HepG2 (cell line): ENCODE measurements around the gene SKIDA1. TPM values are rescaled to one million over a fixed set of nuclear protein-coding genes. Genes with fewer than 3 reads are reported as not detected.

Experiments
- CSRNP2 ChIP-seq: sonication (generic); formaldehyde crosslinking; conservative IDR thresholded peaks from 2 replicates; pipeline ENCODE4 v1.8.0; 2022; ENCODE audit warnings: low read depth, missing genetic modification reagents
- E2F2 ChIP-seq: sonication (generic); formaldehyde crosslinking; IDR thresholded peaks from 2 replicates; pipeline ENCODE4 v1.4.0; 2020; ENCODE audit warnings: missing genetic modification reagents, borderline replicate concordance
- IKZF4 ChIP-seq: sonication (generic); formaldehyde crosslinking; IDR thresholded peaks from 2 replicates; pipeline ENCODE4 v1.5.1; 2020; ENCODE audit warnings: borderline replicate concordance, mild to moderate bottlenecking, low read depth, missing genetic modification reagents; ENCODE audit errors: not compliant biosample characterization
- PITX1 ChIP-seq: sonication (generic); formaldehyde crosslinking; IDR thresholded peaks from 2 replicates; pipeline ENCODE4 v1.5.1; 2020; ENCODE audit warnings: mild to moderate bottlenecking, missing genetic modification reagents
- RBAK ChIP-seq: sonication (generic); formaldehyde crosslinking; IDR thresholded peaks from 2 replicates; pipeline ENCODE4 v1.5.1; 2020; ENCODE audit warnings: mild to moderate bottlenecking, missing genetic modification reagents
- SCMH1 ChIP-seq: sonication (generic); formaldehyde crosslinking; IDR thresholded peaks from 2 replicates; pipeline ENCODE4 v1.9.0; 2021; ENCODE audit warnings: missing genetic modification reagents, mild to moderate bottlenecking, borderline replicate concordance
- SRSF9 ChIP-seq: fragments of 200-400 bp; formaldehyde crosslinking; IDR thresholded peaks from 2 replicates; pipeline ENCODE4 v1.6.1; 2018; ENCODE audit warnings: borderline replicate concordance, mild to moderate bottlenecking, low read depth, low read length; ENCODE audit not compliant: insufficient read depth, poor library complexity, severe bottlenecking
- TRAFD1 ChIP-seq: sonication (generic); formaldehyde crosslinking; IDR thresholded peaks from 2 replicates; pipeline ENCODE4 v1.5.1; 2020; ENCODE audit warnings: missing genetic modification reagents, mild to moderate bottlenecking, borderline replicate concordance
- ZBTB2 ChIP-seq: sonication (generic); formaldehyde crosslinking; IDR thresholded peaks from 2 replicates; pipeline ENCODE4 v1.8.0; 2022; ENCODE audit warnings: low read depth, missing genetic modification reagents
- ZFP91 ChIP-seq: sonication (generic); formaldehyde crosslinking; IDR thresholded peaks from 2 replicates; pipeline ENCODE4 v1.9.0; 2022; ENCODE audit warnings: missing genetic modification reagents, mild to moderate bottlenecking, borderline replicate concordance
- ZIK1 ChIP-seq: sonication (generic); formaldehyde crosslinking; IDR thresholded peaks from 2 replicates; pipeline ENCODE4 v1.5.0; 2020; ENCODE audit warnings: mild to moderate bottlenecking, low read depth, missing genetic modification reagents, borderline replicate concordance
- ZNF280D ChIP-seq: sonication (generic); formaldehyde crosslinking; IDR thresholded peaks from 2 replicates; pipeline ENCODE4 v1.5.1; 2020; ENCODE audit warnings: mild to moderate bottlenecking, missing genetic modification reagents
- ZNF317 ChIP-seq: sonication (generic); formaldehyde crosslinking; IDR thresholded peaks from 2 replicates; pipeline ENCODE4 v1.5.0; 2020; ENCODE audit warnings: mild to moderate bottlenecking, missing genetic modification reagents
- ZNF430 ChIP-seq: sonication (generic); formaldehyde crosslinking; IDR thresholded peaks from 2 replicates; pipeline ENCODE4 v1.9.0; 2021; ENCODE audit warnings: mild to moderate bottlenecking, missing genetic modification reagents
- ZNF816 ChIP-seq: sonication (generic); formaldehyde crosslinking; IDR thresholded peaks from 2 replicates; pipeline ENCODE4 v1.8.0; 2022; ENCODE audit warnings: missing genetic modification reagents, mild to moderate bottlenecking, borderline replicate concordance
- polyA plus RNA-seq, 8 experiments: library from polyadenylated mRNA; depleted of rRNA in 3 of 8; stranded (reverse) in 7 of 8; unstranded in 1 of 8; fragments of >200 nt; fragmentation: Illumina TruSeq in 4 of 8; extraction: Trizol in 4 of 8; gene quantifications; 2 replicates each; pipeline versions ENCODE4 v1.2.1 to v1.2.3, GENCODE V29; 2011 to 2016; ENCODE audit warnings: low read depth in 4 of 8, missing spikeins in 1 of 8, mixed read lengths in 1 of 8; ENCODE audit not compliant: insufficient read depth in 1 of 8
- total RNA-seq, 5 experiments: library from RNA; depleted of rRNA; stranded (reverse); fragments of >200 nt; fragmentation: Illumina TruSeq; extraction: Trizol; gene quantifications; 2 replicates each; pipeline ENCODE4 v1.2.3, GENCODE V29; 2016; ENCODE audit warnings: low read depth in 1 of 5

Gene SKIDA1
- total and polyA plus RNA-seq, 2 of the 13 experiments (the other 11 are each of a cell fraction or from before 2014, with no cell fraction given), result 0.73 to 1.5 TPM

GRCh38 chr10:21524526-21525366, 736 bp downstream of the SKIDA1 start (continued):
- TF ChIP-seq ZBTB2 (CRISPR knock-in tag) (no peak), ZNF317 (CRISPR knock-in tag) (no peak), SCMH1 (no peak), E2F2 (no peak), PITX1 (CRISPR knock-in tag) (no peak), ZFP91 (CRISPR knock-in tag) (no peak), ZNF816 (peak; percentile 35; the same call in 1 of the 2 replicates), IKZF4 (CRISPR knock-in tag) (no peak), TRAFD1 (CRISPR knock-in tag) (no peak), CSRNP2 (CRISPR knock-in tag) (no peak), RBAK (CRISPR knock-in tag) (no peak; the same call in 1 of the 2 replicates), ZIK1 (CRISPR knock-in tag) (no peak), ZNF430 (CRISPR knock-in tag) (no peak), SRSF9 (no peak), ZNF280D (CRISPR knock-in tag) (0 out of 2 replicates have a peak, but pooled peaks have one; percentile 8)
- TF ChIP-seq, all 625 proteins: peak for 45
